Spleen (tissue), 7 donors: Measurements from ENCODE around the gene CROCC.

Source experiments
- CTCF ChIP-seq, 11 experiments: fragments of 200-600 bp in 7 of 11; fragments of 450-650 bp in 4 of 11; sonication (generic) in 4 of 11; IDR thresholded peaks in 8 of 11; conservative IDR thresholded peaks in 3 of 11; 1 replicate in 7 of 11; 2 replicates in 4 of 11; pipeline versions ENCODE4 v1.4.0 to v1.8.0; 2016 to 2021; ENCODE audit warnings: antibody characterized with exemption in 11 of 11, inconsistent platforms in 4 of 11, mild to moderate bottlenecking in 1 of 11
- POLR2A ChIP-seq, 3 donors: fragments of 450-650 bp; IDR thresholded peaks; one replicate each; pipeline ENCODE4 v1.5.1; 2017; ENCODE audit warnings: antibody characterized with exemption in 3 of 3, mild to moderate bottlenecking in 1 of 3
- donor health status: DM: no; HTN: no; CAD: no; lungs with moderate emphysema.
- donor health status: DM: no; HTN: no; CAD: no.
- donor health status: DM: no; HTN: no; CAD: no.

- TF ChIP-seq CTCF (IDR thresholded peaks at IDR 0.05 in 8 of 11, conservative IDR thresholded peaks at IDR 0.05 in 3 of 11) (no peak), POLR2A (IDR thresholded peaks at IDR 0.05) (no peak)
These were observed 95.7 kb downstream of the CROCC start for GRCh38 chr1:17017435-17017834.
